ENCODE results near the gene MITD1. TPM values are rescaled to one million over a fixed set of nuclear protein-coding genes. Genes with fewer than 3 reads are reported as not detected.
A peak's percentile ranks its signal among the peaks of the same experiment; 100 is the strongest.

The MITD1 gene
- polyA plus RNA-seq, 4 donors, result 27.6 to 51.2 (median 34.4) TPM

DNA sequence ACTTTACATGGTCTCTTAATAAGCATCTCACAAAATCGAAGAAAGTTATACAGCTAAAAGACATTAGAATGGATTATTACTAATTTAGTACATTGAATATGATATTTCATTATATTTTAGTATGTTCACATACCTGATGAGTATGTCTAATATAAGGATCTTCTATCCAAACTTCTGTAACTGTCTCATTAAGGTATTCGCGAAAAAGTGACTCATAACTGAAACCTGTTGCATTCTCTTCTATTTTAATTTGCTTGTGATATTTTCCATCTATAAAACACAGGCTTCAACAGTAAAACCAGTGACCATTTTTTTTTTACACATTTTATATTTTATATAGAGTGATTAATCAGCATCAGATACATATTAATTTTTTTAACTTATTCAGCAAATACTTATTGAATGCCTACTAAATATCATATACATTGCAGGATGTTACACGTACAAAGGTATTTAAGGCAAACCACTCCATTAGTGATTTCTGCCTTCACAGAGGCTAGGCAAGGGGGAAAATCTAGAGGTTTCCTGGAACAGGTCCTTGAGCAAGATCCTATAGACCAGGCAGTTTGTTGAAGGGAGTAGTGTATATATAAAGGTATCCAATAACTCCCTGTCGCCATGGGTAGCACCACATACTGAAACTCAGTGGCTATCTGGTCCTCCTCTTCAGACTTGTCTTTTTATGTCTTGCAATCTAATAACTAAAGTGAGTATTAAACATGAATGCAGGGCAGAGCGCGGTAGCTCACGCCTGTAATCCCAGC is 9.3 kb downstream of the MITD1 start:
- H3K27ac ChIP-seq (ENCODE audit: low read depth in 1 of 3, low read length in 2 of 3), result no peak overlapping the region
- H3K9me3 ChIP-seq (ENCODE audit: control insufficient read depth in 2 of 2, insufficient read depth in 1 of 2, low read depth in 1 of 2, low read length in 1 of 2), result no peaks in the 10 kb centered on the region
- no peak overlapping the region for H3K4me3 ChIP-seq (ENCODE audit: low read depth in 1 of 3, low read length in 3 of 3)
- no peak for FAIRE-seq
- no peaks in the 10 kb centered on the region for H3K27me3 ChIP-seq (ENCODE audit: control insufficient read depth in 3 of 3, insufficient read depth in 3 of 3, low read length in 3 of 3)
- no peaks in the 10 kb centered on the region for H3K4me1 ChIP-seq (ENCODE audit: control insufficient read depth in 3 of 3, insufficient read depth in 2 of 3, low read depth in 1 of 3, low read length in 2 of 3)
- DNase-seq, result no peak
- peaks cover 0 to 16% (median 4%) of the 10 kb centered on the region in 3 donors for H3K36me3 ChIP-seq (ENCODE audit: control insufficient read depth in 3 of 3, insufficient read depth in 2 of 3, low read depth in 1 of 3, low read length in 3 of 3)
- 94 to 97% (median 95%) methylated on average over 8 of the region's 8 CpGs for WGBS, 3 donors

DNA sequence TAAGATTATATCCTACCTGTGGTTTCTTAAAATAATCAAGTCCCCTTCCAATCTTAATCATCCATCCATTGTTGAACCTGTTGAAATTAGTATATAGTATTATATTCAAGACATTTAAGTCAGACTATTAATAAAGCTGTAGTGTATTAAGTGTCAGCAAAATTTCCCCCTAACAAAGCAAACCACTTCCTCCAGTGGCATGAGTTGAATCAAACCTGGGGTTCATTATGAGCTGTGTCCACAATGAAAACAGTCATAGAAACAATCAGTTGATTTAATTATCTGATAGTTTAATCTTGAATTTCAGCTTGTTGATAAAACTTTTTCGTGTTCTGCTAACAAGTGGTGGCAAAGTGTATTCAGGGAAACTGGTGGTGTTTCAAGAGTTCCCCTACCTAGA is 11.3 kb downstream of the MITD1 start:
- no peak for DNase-seq
- WGBS, 3 donors, result 15 to 44% (median 23%) methylated on average over 1 of the region's 1 CpG
- no peaks in the 10 kb centered on the region for H3K4me1 ChIP-seq (ENCODE audit: control insufficient read depth in 3 of 3, insufficient read depth in 2 of 3, low read depth in 1 of 3, low read length in 2 of 3)
- no peaks in the 10 kb centered on the region for H3K9me3 ChIP-seq (ENCODE audit: control insufficient read depth in 2 of 2, insufficient read depth in 1 of 2, low read depth in 1 of 2, low read length in 1 of 2)
- peaks cover 4 to 23% (median 6%) of the 10 kb centered on the region in 3 donors for H3K36me3 ChIP-seq (ENCODE audit: control insufficient read depth in 3 of 3, insufficient read depth in 2 of 3, low read depth in 1 of 3, low read length in 3 of 3)
- peak overlapping the region in 1 of 3 donors; percentile 20 for H3K27ac ChIP-seq (ENCODE audit: low read depth in 1 of 3, low read length in 2 of 3)
- H3K27me3 ChIP-seq (ENCODE audit: control insufficient read depth in 3 of 3, insufficient read depth in 3 of 3, low read length in 3 of 3), result no peaks in the 10 kb centered on the region
- FAIRE-seq, result no peak
- no peak overlapping the region for H3K4me3 ChIP-seq (ENCODE audit: low read depth in 1 of 3, low read length in 3 of 3)

DNA sequence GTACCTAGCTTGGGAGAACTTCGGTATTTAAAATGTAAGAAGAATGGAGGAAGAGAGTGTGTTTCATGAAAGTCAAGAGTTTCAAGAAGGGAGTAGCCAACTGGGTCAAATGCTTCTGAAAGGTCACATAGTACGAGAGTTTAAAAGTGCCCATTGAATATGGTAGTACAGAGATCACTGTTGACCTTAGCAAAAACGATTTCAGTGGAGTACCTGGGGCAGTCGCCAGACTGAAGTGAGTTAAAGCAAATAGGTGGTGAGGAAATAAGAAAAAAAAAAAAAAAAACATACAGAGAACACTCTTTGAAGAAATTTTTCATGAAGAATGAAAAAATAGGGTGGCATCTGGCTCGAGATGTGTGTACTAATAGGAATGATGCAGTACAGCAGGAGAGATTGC is 14.6 kb downstream of the MITD1 start:
- H3K27me3 ChIP-seq (ENCODE audit: control insufficient read depth in 3 of 3, insufficient read depth in 3 of 3, low read length in 3 of 3), result no peaks in the 10 kb centered on the region
- no peak overlapping the region for H3K4me3 ChIP-seq (ENCODE audit: low read depth in 1 of 3, low read length in 3 of 3)
- H3K9me3 ChIP-seq (ENCODE audit: control insufficient read depth in 2 of 2, insufficient read depth in 1 of 2, low read depth in 1 of 2, low read length in 1 of 2), result no peaks in the 10 kb centered on the region
- FAIRE-seq (no peak), DNase-seq (no peak)
- H3K4me1 ChIP-seq (ENCODE audit: control insufficient read depth in 3 of 3, insufficient read depth in 2 of 3, low read depth in 1 of 3, low read length in 2 of 3), result no peaks in the 10 kb centered on the region
- 83 to 86% (median 86%) methylated on average over 5 of the region's 5 CpGs for WGBS, 3 donors
- no peak overlapping the region for H3K27ac ChIP-seq (ENCODE audit: low read depth in 1 of 3, low read length in 2 of 3)
- peaks cover 7 to 15% (median 12%) of the 10 kb centered on the region in 3 donors for H3K36me3 ChIP-seq (ENCODE audit: control insufficient read depth in 3 of 3, insufficient read depth in 2 of 3, low read depth in 1 of 3, low read length in 3 of 3)

DNA sequence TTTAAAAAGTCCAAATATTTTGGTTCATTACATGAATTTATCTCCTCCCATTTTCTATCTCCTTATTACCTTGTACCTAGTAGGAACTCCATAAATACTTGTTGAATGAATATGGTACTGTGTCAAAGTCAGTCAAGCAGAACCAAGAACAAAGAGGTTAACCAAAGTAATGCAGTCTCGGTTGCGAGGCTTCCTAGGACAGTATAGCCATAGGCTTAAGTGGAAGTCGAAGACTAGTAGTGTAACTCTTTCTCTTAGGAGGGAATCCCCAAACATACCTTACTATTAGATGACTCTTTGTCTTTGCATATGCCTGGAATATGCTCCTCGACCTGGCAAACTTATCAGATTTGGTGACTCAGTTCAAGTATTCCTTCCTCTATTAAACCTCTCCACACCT is 21.3 kb downstream of the MITD1 start:
- peaks cover 0 to 4% (median 3%) of the 10 kb centered on the region in 3 donors for H3K4me1 ChIP-seq (ENCODE audit: control insufficient read depth in 3 of 3, insufficient read depth in 2 of 3, low read depth in 1 of 3, low read length in 2 of 3)
- H3K36me3 ChIP-seq (ENCODE audit: control insufficient read depth in 3 of 3, insufficient read depth in 2 of 3, low read depth in 1 of 3, low read length in 3 of 3), result peaks cover 4 to 8% (median 8%) of the 10 kb centered on the region in 3 donors
- H3K9me3 ChIP-seq (ENCODE audit: control insufficient read depth in 2 of 2, insufficient read depth in 1 of 2, low read depth in 1 of 2, low read length in 1 of 2), result no peaks in the 10 kb centered on the region
- no peak overlapping the region for H3K27ac ChIP-seq (ENCODE audit: low read depth in 1 of 3, low read length in 2 of 3)
- H3K27me3 ChIP-seq (ENCODE audit: control insufficient read depth in 3 of 3, insufficient read depth in 3 of 3, low read length in 3 of 3), result no peaks in the 10 kb centered on the region
- H3K4me3 ChIP-seq (ENCODE audit: low read depth in 1 of 3, low read length in 3 of 3), result no peak overlapping the region
- no peak for DNase-seq
- 71 to 86% (median 86%) methylated on average over 4 of the region's 4 CpGs for WGBS, 3 donors
- no peak for FAIRE-seq

DNA sequence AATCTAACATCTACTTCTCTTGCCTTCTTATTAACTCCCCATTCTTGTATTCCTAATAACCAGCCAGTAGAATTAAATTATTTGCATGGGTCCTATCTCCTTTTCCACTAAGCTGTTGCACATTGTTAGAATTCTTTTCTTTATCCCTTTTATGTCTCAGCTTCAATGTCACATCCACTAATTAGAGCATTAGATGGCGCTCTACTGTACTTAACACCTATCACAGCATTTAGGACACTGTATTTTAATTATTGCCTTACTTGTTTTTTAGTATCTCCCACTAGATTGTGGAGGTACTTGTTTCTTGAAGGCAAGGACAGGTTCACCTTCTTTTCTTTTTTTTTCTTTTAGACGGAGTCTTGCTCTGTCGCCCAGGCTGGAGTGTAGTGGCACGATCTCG is 22.3 kb downstream of the MITD1 start:
- DNase-seq, result no peak
- Histone ChIP-seq H3K4me1 (ENCODE audit: control insufficient read depth in 3 of 3, insufficient read depth in 2 of 3, low read depth in 1 of 3, low read length in 2 of 3) (peaks cover 0 to 11% (median 7%) of the 10 kb centered on the region in 3 donors), H3K9me3 (ENCODE audit: control insufficient read depth in 2 of 2, insufficient read depth in 1 of 2, low read depth in 1 of 2, low read length in 1 of 2) (no peaks in the 10 kb centered on the region), H3K27ac (ENCODE audit: low read depth in 1 of 3, low read length in 2 of 3) (no peak overlapping the region), H3K36me3 (ENCODE audit: control insufficient read depth in 3 of 3, insufficient read depth in 2 of 3, low read depth in 1 of 3, low read length in 3 of 3) (peaks cover 0 to 8% (median 8%) of the 10 kb centered on the region in 3 donors), H3K4me3 (ENCODE audit: low read depth in 1 of 3, low read length in 3 of 3) (no peak overlapping the region), H3K27me3 (ENCODE audit: control insufficient read depth in 3 of 3, insufficient read depth in 3 of 3, low read length in 3 of 3) (no peaks in the 10 kb centered on the region)
- 95 to 96% (median 95%) methylated on average over 5 of the region's 5 CpGs for WGBS, 3 donors
- no peak for FAIRE-seq

DNA sequence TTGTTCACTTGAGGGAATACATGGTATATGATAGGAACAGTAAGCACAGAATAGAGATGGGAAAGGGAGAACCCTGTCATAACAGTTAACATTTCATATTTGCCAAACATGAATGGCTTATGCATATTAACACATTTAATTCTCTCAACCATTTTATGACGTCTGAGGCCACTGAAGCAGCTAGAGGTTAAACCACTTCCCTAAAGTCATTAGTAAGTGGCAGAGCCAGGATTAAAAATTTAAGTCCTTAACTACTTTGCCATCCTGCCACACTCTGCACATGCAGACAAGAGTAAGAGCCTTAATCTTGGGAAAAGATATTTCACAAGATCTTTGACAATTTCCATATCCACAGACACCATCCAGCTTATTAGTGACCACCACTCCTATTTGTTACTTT is 24.0 kb downstream of the MITD1 start:
- Histone ChIP-seq H3K4me3 (ENCODE audit: low read depth in 1 of 3, low read length in 3 of 3) (no peak overlapping the region), H3K27ac (ENCODE audit: low read depth in 1 of 3, low read length in 2 of 3) (no peak overlapping the region), H3K27me3 (ENCODE audit: control insufficient read depth in 3 of 3, insufficient read depth in 3 of 3, low read length in 3 of 3) (no peaks in the 10 kb centered on the region), H3K36me3 (ENCODE audit: control insufficient read depth in 3 of 3, insufficient read depth in 2 of 3, low read depth in 1 of 3, low read length in 3 of 3) (peaks cover 0 to 8% (median 3%) of the 10 kb centered on the region in 3 donors), H3K4me1 (ENCODE audit: control insufficient read depth in 3 of 3, insufficient read depth in 2 of 3, low read depth in 1 of 3, low read length in 2 of 3) (peaks cover 0 to 25% (median 7%) of the 10 kb centered on the region in 3 donors), H3K9me3 (ENCODE audit: control insufficient read depth in 2 of 2, insufficient read depth in 1 of 2, low read depth in 1 of 2, low read length in 1 of 2) (no peaks in the 10 kb centered on the region)
- 63 to 80% (median 68%) methylated on average over 1 of the region's 1 CpG for WGBS, 3 donors
- no peak for FAIRE-seq
- DNase-seq, result no peak

DNA sequence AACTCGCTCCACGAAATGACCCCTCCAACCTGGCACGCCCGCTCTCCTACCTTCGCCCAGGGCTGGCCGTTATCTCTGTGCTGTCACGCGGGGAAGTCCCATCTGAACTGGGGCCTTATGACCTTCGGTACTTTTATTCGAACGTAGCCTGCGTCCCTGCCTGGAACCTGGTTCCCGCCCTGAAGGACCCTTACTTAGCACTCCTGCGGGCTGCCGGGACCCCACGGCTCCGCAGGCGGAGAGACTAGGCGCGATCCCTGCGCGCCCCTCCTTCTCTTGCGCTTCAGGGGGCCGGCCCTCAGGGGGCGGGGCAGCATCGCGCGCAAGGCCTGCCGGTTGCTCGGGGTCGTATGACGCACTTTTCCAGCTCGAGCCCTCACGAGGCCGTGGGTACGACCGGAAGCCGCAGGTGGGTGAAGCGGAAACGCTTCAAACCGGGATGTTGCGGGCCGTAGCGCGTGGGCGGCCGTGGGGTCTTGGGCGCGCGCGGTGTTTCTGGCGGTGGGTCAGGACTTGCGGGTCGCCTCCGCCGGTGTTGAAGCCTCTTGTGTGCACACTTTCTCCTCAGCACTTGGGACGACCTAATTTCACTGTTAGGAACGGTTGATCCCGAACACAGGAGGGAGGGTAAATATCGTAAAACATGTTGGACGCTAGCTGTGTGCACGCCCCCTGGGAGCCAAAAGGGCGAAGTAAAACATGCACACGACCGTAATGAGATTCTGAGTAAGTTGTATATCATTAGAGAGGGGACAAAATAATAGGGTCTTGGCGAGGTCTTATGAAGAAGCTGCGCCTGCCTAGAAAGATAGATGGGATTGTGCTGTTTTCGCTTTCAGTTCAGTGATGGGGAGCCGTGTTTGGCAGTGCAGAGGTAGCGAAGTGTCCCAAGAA is 26.0 kb downstream of the MITD1 start, which contains the start of the genes LIPT1 and TSGA10:
LIPT1 (plus strand) TSS at position 325 of the 894 bp plus-strand sequence. CDS start 6,991 bp downstream, outside the sequence.
TSGA10 (minus strand) TSS at position 300 of the 894 bp plus-strand sequence. CDS start 45,503 bp downstream, outside the sequence.
- Histone ChIP-seq H3K4me1 (ENCODE audit: control insufficient read depth in 3 of 3, insufficient read depth in 2 of 3, low read depth in 1 of 3, low read length in 2 of 3) (peaks cover 0 to 25% (median 7%) of the 10 kb centered on the region in 3 donors), H3K9me3 (ENCODE audit: control insufficient read depth in 2 of 2, insufficient read depth in 1 of 2, low read depth in 1 of 2, low read length in 1 of 2) (no peaks in the 10 kb centered on the region), H3K27me3 (ENCODE audit: control insufficient read depth in 3 of 3, insufficient read depth in 3 of 3, low read length in 3 of 3) (no peaks in the 10 kb centered on the region), H3K36me3 (ENCODE audit: control insufficient read depth in 3 of 3, insufficient read depth in 2 of 3, low read depth in 1 of 3, low read length in 3 of 3) (peaks cover 0 to 6% (median 3%) of the 10 kb centered on the region in 3 donors), H3K4me3 (ENCODE audit: low read depth in 1 of 3, low read length in 3 of 3) (peak within 1 kb of the TSS; percentile 63 to 94 (median 77)), H3K27ac (ENCODE audit: low read depth in 1 of 3, low read length in 2 of 3) (peak within 1 kb of the TSS; percentile 81 to 96 (median 90))
- FAIRE-seq (no peak), DNase-seq (peak; percentile 93 to 97)
- 0% methylated on average over 66 to 70 of the region's 70 CpGs for WGBS, 3 donors

DNA sequence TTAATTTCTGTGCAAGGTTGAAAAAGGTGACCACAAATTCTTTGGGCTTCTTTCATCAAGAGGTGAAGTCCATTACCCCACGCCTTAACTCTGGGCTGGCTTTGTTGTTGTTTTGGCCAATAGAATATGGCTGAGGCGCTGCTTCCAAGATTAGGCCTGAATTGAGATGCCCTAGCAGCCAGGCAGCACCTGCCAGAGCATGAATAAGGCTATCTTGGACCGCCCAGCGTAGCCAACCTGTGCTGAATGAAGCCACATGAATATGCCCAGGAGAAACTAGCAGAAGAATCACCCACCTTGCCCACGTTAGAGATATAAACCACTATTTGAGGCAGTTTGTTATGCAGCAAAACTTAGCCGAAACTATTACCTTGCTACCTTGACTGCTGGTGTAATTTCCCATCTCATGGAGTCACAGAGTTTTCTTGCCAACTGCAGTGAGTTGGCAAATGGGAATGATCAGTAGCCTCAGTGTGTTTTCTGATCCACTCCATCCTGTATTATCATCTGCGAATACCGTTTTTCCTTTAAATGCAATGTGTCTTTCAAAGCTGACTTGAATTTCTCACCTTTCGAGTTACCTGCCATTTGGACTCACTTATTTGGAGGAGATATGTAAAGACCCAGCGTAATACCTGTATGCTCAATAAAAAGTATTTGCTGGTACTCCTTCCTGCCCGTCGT is 26.8 kb downstream of the MITD1 start:
- FAIRE-seq, result no peak
- 16 to 38% (median 22%) methylated on average over 12 of the region's 12 CpGs for WGBS, 3 donors

More for the DNA sequence above, 26.8 kb downstream of the MITD1 start:
- Histone ChIP-seq H3K4me1 (ENCODE audit: control insufficient read depth in 3 of 3, insufficient read depth in 2 of 3, low read depth in 1 of 3, low read length in 2 of 3) (peaks cover 0 to 25% (median 7%) of the 10 kb centered on the region in 3 donors), H3K27me3 (ENCODE audit: control insufficient read depth in 3 of 3, insufficient read depth in 3 of 3, low read length in 3 of 3) (no peaks in the 10 kb centered on the region), H3K27ac (ENCODE audit: low read depth in 1 of 3, low read length in 2 of 3) (peak overlapping the region; percentile 81 to 96 (median 90)), H3K9me3 (ENCODE audit: control insufficient read depth in 2 of 2, insufficient read depth in 1 of 2, low read depth in 1 of 2, low read length in 1 of 2) (no peaks in the 10 kb centered on the region), H3K4me3 (ENCODE audit: low read depth in 1 of 3, low read length in 3 of 3) (peak overlapping the region; percentile 63 to 94 (median 77)), H3K36me3 (ENCODE audit: control insufficient read depth in 3 of 3, insufficient read depth in 2 of 3, low read depth in 1 of 3, low read length in 3 of 3) (peaks cover 0 to 6% (median 3%) of the 10 kb centered on the region in 3 donors)
- peak; percentile 16 to 36 for DNase-seq
